ENCODE results near the gene CTSS.
"Not testable (repeated sequence)": the region's sequence is repeated elsewhere in the genome, so short reads cannot be mapped to it uniquely, and the experiment has no call there.

Gene CTSS

GRCh38 chr1:150748878-150749719 lies 16.5 kb downstream of the CTSS start:
- H3K4me3 ChIP-seq (ENCODE audit: control insufficient read depth, low read depth, low read length): no peak overlapping the region
- no peak for TF ChIP-seq CTCF (IDR thresholded peaks at IDR 0.05; ENCODE audit: control insufficient read depth, insufficient read depth, low read depth, low read length, missing control alignments)
- DNase-seq (ENCODE audit: low read depth): no peak

GRCh38 chr1:150730130-150730721 lies 35.4 kb downstream of the CTSS start:
- TF ChIP-seq CTCF (IDR thresholded peaks at IDR 0.05; ENCODE audit: control insufficient read depth, insufficient read depth, low read depth, low read length, missing control alignments): no peak
- H3K4me3 ChIP-seq (ENCODE audit: control insufficient read depth, low read depth, low read length): no peak overlapping the region
- DNase-seq (ENCODE audit: low read depth): no peak

GRCh38 chr1:150724336-150724735 lies 41.2 kb downstream of the CTSS start:
- DNase-seq (ENCODE audit: low read depth): no peak
- no peak for TF ChIP-seq CTCF (IDR thresholded peaks at IDR 0.05; ENCODE audit: control insufficient read depth, insufficient read depth, low read depth, low read length, missing control alignments)
- H3K4me3 ChIP-seq (ENCODE audit: control insufficient read depth, low read depth, low read length): no peak overlapping the region

GRCh38 chr1:150720703-150721102 lies 44.9 kb downstream of the CTSS start, which contains the start of gene HORMAD1:
Gene HORMAD1, minus strand, starts transcription at chr1:150720895. Its CDS starts 1,390 bp downstream, at chr1:150719505.
- no peak within 1 kb of the TSS for H3K4me3 ChIP-seq (ENCODE audit: control insufficient read depth, low read depth, low read length)
- TF ChIP-seq CTCF (IDR thresholded peaks at IDR 0.05; ENCODE audit: control insufficient read depth, insufficient read depth, low read depth, low read length, missing control alignments): no peak
- no peak for DNase-seq (ENCODE audit: low read depth)

GRCh38 chr1:150720098-150720497 lies 45.5 kb downstream of the CTSS start:
- no peak for DNase-seq (ENCODE audit: low read depth)
- no peak for TF ChIP-seq CTCF (IDR thresholded peaks at IDR 0.05; ENCODE audit: control insufficient read depth, insufficient read depth, low read depth, low read length, missing control alignments)
- H3K4me3 ChIP-seq (ENCODE audit: control insufficient read depth, low read depth, low read length): no peak overlapping the region

GRCh38 chr1:150718225-150718891 lies 47.2 kb downstream of the CTSS start:
- DNase-seq (ENCODE audit: low read depth): no peak
- H3K4me3 ChIP-seq (ENCODE audit: control insufficient read depth, low read depth, low read length): no peak overlapping the region
- TF ChIP-seq CTCF (IDR thresholded peaks at IDR 0.05; ENCODE audit: control insufficient read depth, insufficient read depth, low read depth, low read length, missing control alignments): no peak

GRCh38 chr1:150709031-150709430 lies 56.5 kb downstream of the CTSS start:
- DNase-seq (ENCODE audit: low read depth); H3K4me3 ChIP-seq (ENCODE audit: control insufficient read depth, low read depth, low read length): not testable (repeated sequence)

Data from AG09309 (cell line).